HepG2 (cell line): ENCODE results near the gene NOA1. TPM values are rescaled to one million over a fixed set of nuclear protein-coding genes. Genes with fewer than 3 reads are reported as not detected.

Source experiments
- FOSL1 ChIP-seq: sonication (generic); formaldehyde crosslinking; IDR thresholded peaks from 2 replicates; pipeline ENCODE4 v1.9.0; 2021; ENCODE audit warnings: missing genetic modification reagents, borderline replicate concordance
- FOXM1 ChIP-seq: sonication (generic); formaldehyde crosslinking; IDR thresholded peaks from 2 replicates; pipeline ENCODE4 v1.5.0; 2020; ENCODE audit warnings: missing genetic modification reagents
- FOXP4 ChIP-seq: sonication (generic); formaldehyde crosslinking; IDR thresholded peaks from 2 replicates; pipeline ENCODE4 v1.4.0; 2020; ENCODE audit warnings: missing genetic modification reagents
- GATA4 ChIP-seq: sonication (generic); IDR thresholded peaks from 2 replicates; pipeline ENCODE4 v1.6.1; 2016; ENCODE audit warnings: antibody characterized with exemption, low read depth, borderline replicate concordance
- KDM3A ChIP-seq: IDR thresholded peaks from 2 replicates; pipeline ENCODE4 v1.6.1; 2018; ENCODE audit warnings: low read depth, missing compliant biosample characterization
- TP53 ChIP-seq: sonication (generic); formaldehyde crosslinking; conservative IDR thresholded peaks from 2 replicates; pipeline ENCODE4 v1.4.0; 2020; ENCODE audit warnings: missing genetic modification reagents
- ZFP1 ChIP-seq: IDR thresholded peaks from 2 replicates; pipeline ENCODE4 v1.6.1; 2016
- ZNF142 ChIP-seq: sonication (generic); formaldehyde crosslinking; IDR thresholded peaks from 2 replicates; pipeline ENCODE4 v1.4.0; 2020; ENCODE audit warnings: missing genetic modification reagents
- ZNF407 ChIP-seq: sonication (generic); formaldehyde crosslinking; IDR thresholded peaks from one replicate; pipeline ENCODE4 v1.5.1; 2020; ENCODE audit warnings: mild to moderate bottlenecking, missing genetic modification reagents; ENCODE audit errors: not compliant biosample characterization
- ZNF558 ChIP-seq: sonication (generic); formaldehyde crosslinking; IDR thresholded peaks from 2 replicates; pipeline ENCODE4 v1.9.0; 2022; ENCODE audit warnings: mild to moderate bottlenecking, missing genetic modification reagents, borderline replicate concordance
- ZNF737 ChIP-seq: sonication (generic); formaldehyde crosslinking; IDR thresholded peaks from 2 replicates; pipeline ENCODE4 v1.5.0; 2020; ENCODE audit warnings: missing genetic modification reagents, mild to moderate bottlenecking, borderline replicate concordance
- polyA plus RNA-seq, 8 experiments: library from polyadenylated mRNA; depleted of rRNA in 3 of 8; stranded (reverse) in 7 of 8; unstranded in 1 of 8; fragments of >200 nt; fragmentation: Illumina TruSeq in 4 of 8; extraction: Trizol in 4 of 8; gene quantifications; 2 replicates each; pipeline versions ENCODE4 v1.2.1 to v1.2.3, GENCODE V29; 2011 to 2016; ENCODE audit warnings: low read depth in 4 of 8, missing spikeins in 1 of 8, mixed read lengths in 1 of 8; ENCODE audit not compliant: insufficient read depth in 1 of 8
- total RNA-seq, 5 experiments: library from RNA; depleted of rRNA; stranded (reverse); fragments of >200 nt; fragmentation: Illumina TruSeq; extraction: Trizol; gene quantifications; 2 replicates each; pipeline ENCODE4 v1.2.3, GENCODE V29; 2016; ENCODE audit warnings: low read depth in 1 of 5

NOA1 gene
- total and polyA plus RNA-seq, 2 of the 13 experiments (the other 11 are each of a cell fraction or from before 2014, with no cell fraction given), result 17.3 to 19.0 TPM

GRCh38 chr4:56978750-56979303 lies 1.4 kb upstream of the NOA1 start, which contains the start of gene POLR2B (continued):
- peak; percentile 39 for TF ChIP-seq ZNF407 (CRISPR knock-in tag)
- TF ChIP-seq ZFP1 (CRISPR knock-in tag), result no peak
- TF ChIP-seq ZNF558 (CRISPR knock-in tag), result no peak
- TF ChIP-seq ZNF737 (CRISPR knock-in tag), result no peak
- no peak for TF ChIP-seq TP53 (CRISPR knock-in tag)
- no peak; the same call in 1 of the 2 replicates for TF ChIP-seq ZNF142 (CRISPR knock-in tag)
- no peak; the same call in 1 of the 2 replicates for TF ChIP-seq GATA4
- TF ChIP-seq FOXP4 (CRISPR knock-in tag), result no peak
- no peak for TF ChIP-seq FOXM1 (CRISPR knock-in tag)
- TF ChIP-seq FOSL1 (CRISPR knock-in tag), result no peak
- TF ChIP-seq KDM3A (CRISPR knock-in tag), result no peak
